Activated T-cell treated with anti-CD3 and anti-CD28 coated beads, Interleukin-2, amount 50 U/mL, for 48 hours (primary cell): ENCODE measurements around the gene RPS29.

ENCODE experiments used
- DNase-seq, 2 experiments: peaks; one replicate each; pipeline ENCODE4 v3.0.0-alpha.2; 2020

Gene RPS29

DNA sequence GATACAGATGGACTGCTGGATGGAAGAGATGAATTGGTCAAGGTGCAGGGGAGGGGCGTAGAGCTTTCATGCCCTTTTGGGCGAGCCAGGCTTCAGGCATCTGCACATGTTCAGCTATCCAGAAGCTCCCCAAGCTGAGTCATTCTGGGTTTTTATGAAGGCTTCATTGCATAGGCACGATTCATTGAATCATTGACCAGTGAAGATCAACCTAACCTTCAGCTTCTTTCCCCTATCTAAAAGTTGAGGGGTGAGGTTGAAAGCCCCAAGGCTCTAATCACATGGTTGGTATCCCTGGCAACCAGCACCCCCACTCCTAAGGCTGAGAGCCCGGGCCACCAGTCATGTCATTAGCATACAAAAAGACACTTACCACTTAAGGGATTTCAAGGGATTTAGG, 36.3 kb downstream of the RPS29 start:
- no peak for DNase-seq

DNA sequence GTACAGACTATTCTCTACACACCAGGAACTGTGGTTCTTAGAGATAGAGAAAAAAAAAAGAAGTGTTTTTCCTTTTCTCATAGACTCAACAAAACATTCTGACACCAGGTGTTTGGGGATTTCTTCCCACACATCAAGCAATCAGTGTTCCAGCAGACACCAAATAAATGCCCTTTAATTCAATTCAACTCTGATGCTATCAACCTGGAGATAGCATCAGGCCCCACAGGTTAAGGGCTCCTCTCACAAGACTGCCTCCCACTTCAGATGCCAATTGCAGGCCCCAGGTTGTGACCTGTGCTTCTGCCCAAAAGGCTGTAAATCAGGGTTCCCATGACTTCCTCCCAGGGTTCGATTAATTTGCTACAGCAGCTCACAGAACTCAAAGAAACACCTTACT, 36.7 kb downstream of the RPS29 start:
- no peak for DNase-seq

DNA sequence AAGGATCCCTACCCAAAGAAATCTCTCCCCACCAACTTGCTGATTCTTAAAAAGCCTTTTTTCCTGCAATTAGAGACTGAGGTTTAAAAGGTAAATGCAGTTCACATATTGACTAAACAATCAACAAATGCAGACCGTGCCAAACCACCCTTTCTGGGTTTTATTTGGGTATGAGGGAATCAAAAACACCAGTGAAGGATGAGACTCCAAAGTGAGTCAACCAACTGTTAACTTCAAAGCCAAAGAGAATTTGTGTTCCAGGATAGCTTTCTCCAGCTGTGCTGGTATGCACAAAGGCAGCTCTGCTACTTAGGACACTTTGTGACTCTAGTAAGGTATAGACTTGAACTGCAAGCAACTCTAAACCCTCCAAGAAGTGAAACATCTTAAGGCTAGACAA, 39.4 kb downstream of the RPS29 start:
- DNase-seq, result no peak

DNA sequence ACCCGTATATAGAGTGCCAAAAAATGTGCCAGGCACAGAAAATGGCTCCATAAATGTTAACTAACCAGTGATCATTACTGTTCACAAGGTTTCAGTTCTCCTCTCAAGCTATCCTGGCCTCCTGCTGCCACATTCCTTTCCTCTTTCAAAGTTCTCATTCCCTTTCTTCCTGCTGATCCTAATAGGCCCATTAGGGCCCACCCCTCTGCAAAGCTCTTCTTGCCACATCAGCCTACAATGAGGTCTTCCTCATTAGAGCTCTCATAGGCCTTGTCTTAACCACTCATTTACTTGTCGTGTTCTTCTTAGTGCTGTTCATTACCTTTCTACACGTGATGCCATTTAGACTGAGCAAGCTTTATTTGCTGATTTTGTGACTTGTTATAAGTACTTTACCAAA, 40.5 kb downstream of the RPS29 start:
- DNase-seq, result no peak

DNA sequence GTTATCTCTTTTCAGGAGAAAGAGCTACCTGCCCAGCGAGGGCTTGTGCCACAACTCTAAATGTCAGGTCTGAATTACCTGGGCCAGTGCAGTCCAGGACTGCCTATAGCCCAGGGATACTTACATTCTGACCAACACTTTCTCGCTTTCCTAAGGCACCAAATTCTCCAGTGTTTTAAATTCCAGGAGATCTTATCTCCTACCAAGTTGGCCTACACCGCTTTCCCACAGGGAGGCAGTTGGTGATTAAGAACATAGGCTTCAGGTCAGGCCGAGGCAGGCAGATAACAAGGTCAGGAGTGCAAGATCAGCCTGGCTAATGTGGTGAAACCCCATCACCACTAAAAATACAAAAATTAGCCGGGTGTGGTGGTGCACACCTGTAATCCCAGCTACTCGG, 41.1 kb downstream of the RPS29 start:
- no peak for DNase-seq

DNA sequence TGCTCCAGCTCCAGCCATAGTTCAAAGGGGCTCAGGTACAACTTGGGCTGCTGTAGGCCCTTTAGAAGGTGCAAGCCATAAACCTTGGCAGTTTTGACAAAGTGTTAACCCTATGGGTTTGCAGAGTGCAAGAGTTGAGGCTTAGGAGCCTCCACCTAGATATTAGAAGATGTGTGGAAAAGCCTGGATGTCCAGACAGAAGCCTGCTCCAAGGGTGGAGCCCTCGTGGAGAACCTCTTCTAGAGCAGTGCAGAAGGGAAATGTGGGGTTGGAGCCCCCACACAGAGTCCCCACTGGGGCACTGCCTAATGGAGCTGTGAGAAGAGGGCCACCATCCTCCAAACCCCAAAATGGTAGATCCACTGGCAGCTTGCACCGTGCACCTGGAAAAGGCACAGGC, 45.1 kb downstream of the RPS29 start:
- DNase-seq, result no peak

DNA sequence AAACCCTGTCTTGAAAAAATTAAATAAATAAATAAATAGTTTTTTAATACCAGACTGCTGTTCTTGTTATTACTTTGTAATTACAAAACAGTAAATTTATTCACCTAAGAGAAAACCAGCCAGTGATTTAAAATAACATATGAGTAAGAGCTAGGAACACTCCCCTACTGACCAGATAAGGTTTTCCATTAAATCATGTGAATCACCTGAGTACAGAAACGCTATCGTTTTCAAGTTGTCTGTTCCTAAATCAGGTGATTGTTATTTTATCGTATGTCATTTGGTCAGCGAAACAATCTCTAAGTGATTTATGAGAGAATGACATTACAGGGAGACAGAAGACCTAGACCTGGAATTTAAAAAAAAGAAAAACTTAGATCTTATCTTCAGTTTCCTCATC, 47.3 kb downstream of the RPS29 start:
- DNase-seq, result no peak
